ENCODE results near the gene PDIA5.
A peak's percentile ranks its signal among the peaks of the same experiment; 100 is the strongest.

The PDIA5 gene

DNA sequence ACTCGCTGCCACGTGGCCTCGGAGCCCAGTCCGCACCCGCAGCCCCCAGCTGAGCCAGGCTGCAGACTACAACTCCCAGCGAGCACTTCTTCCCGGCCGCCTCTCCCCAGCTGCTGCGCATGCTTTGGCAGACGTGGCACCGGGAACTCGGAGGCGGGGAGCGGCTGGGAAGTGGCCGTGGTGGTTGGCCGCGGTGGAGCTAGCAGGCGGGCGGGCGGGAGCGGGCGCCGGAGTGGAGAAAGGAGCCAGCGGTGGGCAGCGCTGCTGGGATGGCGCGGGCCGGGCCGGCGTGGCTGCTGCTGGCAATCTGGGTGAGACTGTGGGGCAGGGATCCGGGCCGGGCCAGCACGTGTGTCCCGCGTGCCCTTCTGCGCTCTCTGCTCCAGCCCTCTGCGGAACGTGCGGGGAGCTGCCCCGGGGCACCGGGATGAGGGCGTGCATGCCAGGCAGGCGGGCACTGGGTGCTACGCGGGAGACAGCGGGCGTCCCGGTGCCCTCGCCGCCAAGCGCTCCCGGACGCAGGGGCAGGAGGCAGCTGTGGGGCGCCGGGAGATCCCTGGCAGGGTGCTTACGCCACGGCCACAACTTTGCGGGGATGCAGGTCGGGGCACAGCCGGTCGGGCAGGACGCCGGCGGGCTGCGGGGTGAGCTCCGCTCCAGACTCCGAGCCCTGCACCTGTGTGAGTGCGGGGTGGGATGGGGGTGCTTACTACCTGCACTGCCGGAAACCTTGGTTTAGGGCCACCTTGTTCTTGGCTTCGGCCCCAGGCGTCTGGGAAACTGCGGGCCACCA, at the start of gene PDIA5:
TSS of gene PDIA5 (plus strand) at position 130 of the 793 bp plus-strand sequence. CDS start at position 270, 140 bp downstream.
- DNase-seq: peak; percentile 97

DNA sequence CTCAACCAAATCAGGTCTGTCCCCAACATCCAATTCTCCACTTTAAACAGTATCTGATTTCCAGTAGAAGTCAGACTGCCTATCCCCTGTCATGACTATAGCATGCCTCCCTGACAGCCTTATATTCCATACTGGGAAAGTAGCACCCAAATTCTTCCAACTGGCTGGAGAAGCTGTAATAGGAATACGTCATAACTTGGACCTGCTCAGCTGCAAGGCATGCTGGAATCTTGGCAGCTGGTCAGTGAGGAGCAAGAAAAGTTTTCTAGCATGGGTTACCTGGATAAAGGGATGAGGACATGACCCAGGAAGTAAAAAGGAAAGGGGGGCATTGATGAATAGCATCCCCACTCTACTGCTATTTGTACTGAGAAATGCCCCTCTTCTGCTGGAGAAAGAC, 48.1 kb upstream of the PDIA5 start:
- DNase-seq: no peak

DNA sequence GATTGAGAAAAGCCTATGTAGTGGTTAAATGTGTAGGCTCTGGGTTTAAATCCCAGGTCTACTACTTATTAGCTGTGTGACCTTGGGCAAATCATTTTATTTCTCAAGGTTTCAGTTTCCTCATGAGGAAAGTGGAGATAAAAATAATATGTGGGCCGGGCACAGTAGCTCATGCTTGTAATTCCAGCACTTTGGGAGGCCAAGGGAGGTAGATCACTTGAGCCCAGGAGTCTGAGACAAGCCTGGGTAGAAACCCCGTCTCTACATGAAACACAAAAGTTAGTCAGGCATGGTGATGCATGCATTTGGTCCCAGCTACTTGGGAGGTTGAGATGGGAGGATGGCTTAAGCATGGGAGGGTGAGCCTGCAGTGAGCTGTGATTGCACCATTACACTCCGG, 47.7 kb upstream of the PDIA5 start:
- DNase-seq: no peak

DNA sequence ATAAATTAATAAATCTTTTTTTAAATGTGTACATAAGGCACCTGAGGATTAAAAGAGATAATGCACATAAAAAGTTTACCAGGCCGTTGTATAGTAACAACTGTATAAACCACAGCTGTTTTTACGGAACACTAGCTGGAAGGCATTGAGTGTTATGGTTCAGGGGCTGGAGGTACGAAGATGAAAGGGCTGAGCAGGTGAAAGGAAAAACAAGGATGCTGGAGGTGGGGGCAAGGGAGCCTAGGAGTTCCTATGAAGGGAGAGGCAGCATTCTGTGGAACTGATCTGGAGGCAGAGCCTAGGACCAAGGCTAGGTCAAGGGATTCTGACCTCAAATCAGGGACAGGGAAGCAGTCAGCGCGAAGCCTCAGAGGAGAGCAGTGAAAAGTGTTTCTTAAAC, 47.2 kb upstream of the PDIA5 start:
- no peak for DNase-seq

DNA sequence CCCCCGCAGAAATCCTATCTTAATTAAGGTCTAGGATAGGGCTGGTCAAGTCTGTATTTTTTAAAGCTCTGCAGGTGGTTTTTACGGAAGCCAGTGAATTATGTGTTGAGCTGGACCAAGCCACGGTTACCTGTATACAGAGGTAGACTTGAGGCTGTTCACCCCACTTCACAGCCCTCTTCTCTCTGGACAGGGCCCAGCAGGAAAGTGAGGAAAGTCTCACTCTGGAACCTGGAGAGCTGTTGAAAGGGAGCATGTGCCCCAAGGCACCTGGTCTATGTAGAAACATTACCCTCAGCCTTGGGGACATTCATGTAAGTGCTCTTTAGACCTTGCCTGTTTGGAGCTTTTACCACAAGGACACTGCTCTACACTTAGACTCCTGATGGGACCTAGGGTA, 46.1 kb upstream of the PDIA5 start:
- DNase-seq: no peak

DNA sequence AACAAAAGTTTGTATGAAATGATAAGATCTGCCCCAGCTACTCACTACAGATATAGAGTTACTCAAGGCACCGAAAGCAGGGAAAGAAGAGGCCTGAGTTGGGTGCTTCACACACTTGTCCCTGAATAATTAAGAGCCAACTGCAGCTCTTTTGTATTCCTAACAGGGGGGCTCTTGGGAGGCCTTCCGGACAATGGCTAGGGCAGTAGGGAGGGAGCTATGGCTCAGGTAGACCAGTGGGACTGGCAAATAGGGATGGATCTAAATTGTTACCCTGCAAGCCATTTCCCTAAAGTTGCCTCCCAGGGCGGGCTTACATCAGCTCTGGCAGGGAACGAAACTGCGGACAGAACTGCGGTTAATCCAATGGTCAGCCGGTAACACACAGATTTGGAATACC, 45.4 kb upstream of the PDIA5 start:
- DNase-seq: no peak

DNA sequence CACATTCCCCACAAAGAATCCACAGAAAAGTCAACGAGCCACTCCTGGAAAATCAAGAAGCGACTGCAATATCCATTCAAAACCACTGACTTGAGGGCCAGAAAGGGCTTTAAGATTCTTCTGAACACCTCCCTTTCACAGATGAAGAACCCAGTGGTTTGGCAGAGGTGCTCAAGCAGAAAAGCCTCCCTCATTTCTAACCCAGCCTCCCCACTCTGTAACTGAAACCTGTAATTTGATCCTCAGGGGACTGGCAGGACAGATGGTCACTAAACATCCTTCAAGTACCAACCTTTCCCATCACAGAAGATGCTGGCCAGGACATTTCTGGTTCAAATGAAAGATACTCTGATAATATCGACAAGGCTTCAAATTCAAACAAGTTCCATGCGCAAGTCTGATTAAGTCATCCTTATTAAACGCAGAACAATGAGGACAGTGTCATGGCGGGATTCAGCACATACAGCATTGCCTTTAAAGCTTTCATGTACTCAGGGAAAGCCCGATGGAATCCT, 44.8 kb upstream of the PDIA5 start:
- no peak for DNase-seq

DNA sequence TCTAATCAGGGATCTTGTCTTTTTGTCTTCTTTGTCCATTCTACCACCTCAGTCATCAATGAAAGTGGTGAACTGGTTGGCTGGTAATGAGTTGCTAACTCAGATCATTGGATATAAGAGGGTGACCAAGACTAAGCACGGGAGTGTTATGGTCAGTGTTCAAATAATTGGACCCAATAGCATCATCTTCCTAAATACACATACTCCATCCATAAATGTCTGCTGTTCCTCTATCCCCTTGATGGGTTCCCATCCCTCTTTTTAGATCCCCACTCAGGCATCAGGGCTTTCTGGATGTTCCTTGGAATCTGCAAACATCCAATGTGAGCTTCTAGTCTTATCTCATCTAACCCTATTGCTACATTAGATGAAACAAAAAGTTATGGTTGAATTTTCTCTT, 42.8 kb upstream of the PDIA5 start:
- DNase-seq: no peak

DNA sequence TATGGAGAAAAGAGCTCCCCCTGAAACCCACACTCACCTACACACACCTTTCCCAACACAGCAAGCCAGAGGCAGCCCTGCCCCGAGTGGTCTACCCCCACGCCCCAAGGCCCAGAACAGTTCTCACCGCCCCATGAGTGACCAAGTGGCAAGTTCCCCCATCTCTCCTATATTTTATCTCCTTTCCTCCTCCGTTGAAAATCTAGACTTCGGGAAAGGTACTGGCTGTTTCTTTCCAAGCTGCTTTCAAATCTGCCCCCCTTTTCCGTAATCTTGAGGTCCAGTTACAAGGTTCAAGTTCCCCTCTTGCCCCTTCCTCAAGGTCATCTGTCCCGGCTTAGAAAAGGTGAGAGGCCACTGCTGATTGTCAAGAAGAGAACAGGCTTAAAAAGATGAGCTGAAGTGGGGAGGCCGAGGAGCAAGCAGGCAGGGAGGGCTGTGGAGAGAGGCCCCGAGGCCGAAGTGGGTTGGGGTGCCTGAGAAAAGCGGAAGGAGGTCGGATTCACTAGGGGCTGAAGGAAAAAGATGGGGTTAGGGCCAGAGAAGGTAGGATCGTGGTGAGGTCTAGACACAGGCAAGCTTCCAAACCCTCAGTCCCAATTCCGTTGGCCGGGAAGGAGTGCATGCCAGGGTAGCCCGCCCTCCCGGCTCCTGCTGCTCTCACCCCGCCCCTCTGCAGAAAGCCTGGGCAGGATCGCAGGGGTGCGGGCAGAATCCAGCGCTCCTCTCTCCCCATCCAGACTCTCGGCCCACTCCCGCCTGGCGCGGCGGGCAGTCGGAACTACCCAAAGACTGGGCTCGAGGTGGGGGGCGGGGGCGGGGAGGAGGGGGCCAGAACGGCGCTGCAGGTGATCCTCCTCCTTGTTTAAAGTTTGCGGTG, 40.9 kb upstream of the PDIA5 start:
- peak; percentile 71 for DNase-seq

DNA sequence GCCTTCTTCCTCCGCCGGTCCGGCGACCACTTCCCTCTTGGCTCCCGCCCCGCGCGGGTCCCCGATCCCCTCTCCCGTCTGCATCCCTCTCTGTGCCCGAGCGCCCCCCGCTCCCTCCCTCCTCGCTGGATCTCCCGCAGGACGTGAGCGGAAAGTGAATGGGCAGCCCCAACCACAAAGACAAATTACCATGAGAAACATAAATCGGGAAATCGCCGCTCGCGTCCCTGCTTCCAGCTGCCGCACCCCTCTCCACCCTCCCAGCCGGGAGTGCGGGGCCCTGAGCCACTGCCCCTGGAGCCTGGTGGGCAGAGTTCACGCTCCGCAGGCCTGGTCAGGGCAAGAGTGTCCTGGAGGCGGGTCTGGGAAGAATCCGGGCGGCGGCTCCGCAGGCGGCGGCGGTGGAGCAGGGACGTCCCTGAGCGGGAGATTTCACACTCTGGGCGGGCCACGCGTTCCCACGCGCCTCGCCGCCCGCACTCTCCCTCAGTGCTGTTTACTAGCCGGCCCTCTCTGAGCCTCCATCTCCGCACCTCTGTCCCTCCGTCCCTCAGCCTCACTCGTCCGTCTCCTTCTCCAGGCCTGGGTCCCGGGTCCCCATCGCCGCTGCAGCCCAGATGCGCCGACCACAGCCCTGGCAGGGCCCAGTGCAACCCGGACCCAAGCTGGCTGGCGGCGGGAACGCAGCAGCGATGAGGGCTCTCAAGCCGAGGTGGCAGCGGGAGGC, 40.1 kb upstream of the PDIA5 start:
- DNase-seq: peak; percentile 70

DNA sequence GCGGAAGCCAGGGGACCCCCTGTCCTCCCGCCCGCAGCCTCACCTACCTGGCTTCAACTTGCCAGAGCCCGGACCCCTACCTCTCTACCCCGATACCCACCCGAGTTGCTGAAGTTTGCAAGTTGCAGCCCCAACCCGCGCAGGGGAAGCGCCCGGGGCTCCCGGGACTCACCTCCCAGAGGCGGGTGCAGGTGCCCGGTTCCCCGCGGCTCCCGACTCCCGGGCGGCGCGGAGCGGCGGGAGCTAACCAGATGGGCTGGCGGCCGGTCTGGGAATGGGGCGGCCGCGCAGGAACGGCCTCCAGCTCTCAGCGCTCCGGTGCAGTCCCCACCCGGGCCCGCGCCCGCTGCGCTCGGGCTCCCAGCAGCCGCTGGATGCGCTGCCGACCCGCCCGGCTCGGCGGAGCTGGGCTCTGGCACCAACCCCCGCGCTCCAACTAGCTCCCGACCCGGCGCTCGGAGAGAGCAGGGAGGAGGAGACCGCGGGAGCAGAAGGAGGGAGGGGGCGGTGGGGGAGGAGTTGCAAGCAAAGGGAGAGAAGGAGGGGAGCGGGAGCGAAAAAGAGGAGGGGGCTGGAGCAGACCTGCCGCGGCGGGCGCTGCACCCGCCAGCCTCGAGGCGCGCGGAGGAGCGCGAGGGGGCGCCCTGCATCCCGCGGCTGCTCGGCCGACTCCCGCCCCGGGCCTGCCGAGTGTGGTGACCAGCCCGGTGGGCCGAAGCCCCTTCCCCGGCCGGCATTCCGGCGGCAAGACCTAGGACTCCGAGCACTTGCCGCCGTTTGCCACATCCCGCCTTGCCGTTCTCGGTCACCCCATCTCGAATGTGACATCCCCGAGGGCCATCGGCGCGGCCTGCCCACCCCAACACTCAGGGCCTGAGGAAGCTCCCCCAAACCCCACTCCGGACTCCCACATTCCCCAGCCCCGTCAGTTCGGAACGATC, 39.3 kb upstream of the PDIA5 start, which contains the start of gene SEMA5B:
TSS of gene SEMA5B (minus strand) at position 472 of the 941 bp plus-strand sequence. CDS start 66,500 bp downstream, outside the sequence.
- peak; percentile 79 for DNase-seq

DNA sequence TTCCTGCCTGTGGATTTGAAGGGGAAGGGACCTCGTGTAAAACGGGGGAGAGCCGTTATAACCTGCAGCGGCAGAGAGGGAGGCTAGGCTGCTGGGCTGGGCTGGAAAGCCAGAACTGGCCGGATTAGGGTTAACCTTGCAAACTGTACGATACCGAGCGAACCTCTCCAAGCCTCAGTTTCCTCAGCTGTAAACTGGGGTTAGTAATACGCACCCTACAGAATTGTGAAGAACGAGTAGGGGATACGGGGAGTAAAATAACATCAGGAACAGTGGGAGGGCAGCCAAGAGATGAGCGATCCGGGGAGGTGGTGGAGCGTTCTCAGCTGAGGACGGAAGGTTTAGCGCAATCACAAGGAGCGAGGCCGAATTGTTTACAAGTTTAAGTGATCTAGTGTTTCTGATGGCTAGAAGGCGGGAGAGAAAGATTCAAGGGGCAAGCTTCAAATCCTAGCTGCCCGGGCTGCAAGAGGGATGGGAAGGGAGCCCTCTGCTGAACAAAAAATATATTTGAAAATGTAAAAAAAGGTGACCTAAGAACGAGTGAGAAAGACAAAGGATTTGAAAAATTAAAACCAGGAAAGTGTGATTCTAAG, 38.5 kb upstream of the PDIA5 start:
- DNase-seq: no peak

DNA sequence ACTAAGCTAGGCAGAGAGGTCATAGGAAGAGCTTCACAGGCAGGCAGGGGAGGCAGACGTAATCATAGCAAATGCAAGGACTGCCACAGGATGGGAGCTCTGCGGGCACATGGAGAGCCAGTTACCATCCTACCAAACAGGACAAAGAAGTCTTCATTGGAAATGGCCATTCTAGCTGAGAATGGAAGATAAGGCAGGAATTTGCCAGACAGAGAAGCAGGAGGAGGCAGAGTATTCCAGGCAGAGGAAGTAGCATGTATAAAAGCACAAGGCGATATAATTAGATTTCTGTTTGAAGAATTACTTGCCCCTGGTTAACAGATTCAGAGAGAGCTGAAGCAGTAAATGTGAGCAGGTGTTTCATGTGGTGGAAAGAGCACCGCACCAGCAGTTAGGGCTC, 35.8 kb upstream of the PDIA5 start:
- no peak for DNase-seq

DNA sequence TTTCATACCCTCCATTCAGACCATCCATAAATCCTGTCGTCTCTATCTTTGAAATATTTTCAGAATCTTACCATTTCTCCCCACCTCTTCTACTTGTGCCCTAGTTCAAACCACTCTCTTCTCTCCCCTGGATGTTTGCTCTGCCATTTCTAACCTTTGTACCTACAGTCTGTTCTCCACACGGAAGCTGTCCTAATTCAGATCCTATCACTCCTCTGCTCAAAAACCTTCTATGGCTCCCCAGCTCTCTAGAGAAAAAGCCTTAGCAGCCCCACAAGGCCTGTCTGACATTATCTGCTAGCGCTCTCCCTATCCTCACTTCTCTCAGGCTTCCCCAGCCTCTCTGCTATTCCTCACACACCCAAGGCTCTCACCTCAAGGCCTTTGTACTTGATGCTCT, 34.8 kb upstream of the PDIA5 start:
- DNase-seq: no peak

DNA sequence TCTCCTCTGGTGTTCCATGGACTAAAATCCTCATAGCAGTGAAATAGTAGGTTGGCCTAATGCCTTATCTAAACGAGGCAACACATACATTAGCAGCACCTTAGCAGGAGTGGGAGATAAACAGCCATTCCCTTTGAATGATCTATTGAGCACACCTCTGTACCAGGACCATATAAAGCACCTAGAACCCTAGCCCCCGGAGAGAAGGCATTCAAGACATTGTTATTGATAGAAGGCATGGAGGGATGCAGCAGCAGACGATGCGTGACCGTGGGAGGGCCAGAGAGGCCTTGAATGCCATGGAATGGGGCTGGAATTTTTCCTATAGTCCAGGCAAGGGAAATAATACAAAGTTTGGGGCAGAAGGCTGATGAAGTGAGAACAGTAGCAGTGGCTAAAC, 32.7 kb upstream of the PDIA5 start:
- DNase-seq: no peak

DNA sequence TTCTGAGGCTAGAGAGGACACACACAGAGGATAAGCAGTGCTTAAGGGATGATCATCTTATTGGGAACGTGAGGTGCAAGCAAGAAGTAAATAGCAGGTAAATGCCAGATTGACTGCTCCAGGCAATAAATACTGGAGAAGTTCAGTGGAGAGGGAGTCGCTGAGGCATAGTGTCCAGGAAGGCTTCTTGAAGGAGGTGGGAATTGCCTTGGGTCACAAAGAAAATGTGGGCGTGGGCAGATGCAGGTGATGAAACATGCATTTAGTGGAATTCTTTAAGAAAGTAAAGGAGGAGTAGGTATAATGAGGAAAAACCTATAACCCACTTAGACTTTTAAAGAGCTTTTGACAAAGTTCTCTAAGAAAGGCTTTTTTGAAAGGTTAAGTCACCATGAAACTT, 31.8 kb upstream of the PDIA5 start:
- DNase-seq: no peak

DNA sequence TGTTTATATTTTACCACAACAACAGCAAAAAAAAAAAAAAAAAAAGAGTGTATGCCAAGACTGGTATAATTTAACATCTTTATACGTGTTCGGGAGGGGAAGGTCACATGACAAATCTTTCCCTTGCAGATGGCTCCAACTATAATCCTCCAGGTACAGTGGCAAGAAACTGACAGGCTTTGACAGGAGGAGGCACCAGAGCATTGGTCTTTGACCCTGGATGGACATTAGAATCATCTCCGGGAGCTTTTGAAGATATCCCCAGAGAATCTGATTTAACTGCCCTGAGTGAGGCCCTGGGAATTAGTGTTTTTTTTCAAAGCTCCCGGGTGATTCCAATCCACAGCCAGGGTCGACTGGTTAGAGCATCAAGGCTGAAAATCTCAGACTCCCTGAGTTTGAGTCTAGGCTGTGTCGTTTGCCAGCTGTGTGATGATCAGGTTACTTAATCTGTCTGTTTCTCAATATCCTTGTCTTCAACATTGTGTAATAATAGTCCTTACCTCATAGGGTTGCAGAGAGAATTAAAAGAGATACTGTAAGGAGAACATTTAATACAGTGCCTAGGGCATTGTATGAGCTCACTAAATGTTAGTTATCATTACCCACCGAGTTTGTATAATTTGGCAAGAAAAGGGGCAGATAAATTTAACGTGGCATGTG, 30.3 kb upstream of the PDIA5 start:
- DNase-seq: no peak

DNA sequence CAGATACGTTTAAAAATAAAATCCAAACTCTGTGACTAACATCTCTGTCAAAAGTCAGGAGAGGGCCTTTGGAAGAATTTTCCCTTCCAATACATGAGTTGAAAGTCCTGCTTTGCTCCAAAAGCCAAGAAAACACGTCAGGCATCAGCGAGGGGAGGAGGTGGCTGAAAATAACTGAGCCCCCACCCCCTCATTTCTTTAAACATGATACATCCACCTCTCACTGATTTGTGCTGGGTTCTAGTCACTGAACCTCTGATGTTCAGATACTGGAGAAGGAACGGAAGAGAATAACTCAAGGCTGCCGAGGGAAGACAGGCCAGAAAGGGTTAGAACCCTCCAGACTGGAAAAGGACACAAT, 29.8 kb upstream of the PDIA5 start:
- no peak for DNase-seq

DNA sequence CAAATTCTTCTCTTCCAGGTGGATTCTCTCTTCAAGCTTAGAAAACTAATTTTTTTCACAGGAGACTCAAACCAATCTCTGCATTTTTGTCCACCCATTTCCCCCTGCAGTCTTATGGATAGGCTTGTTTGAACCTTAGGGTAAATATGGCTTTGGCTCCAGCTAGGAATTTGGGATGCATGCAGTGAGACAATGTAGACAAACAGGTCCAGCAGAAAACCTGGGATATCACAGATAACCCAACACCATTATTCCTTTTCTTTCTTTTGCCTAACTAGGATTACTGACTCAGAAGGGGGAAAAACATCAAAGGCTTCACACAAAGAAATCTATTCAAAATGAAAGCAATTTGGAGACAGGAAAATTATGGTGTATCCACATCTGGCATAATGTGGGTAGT, 28.1 kb upstream of the PDIA5 start:
- no peak for DNase-seq

DNA sequence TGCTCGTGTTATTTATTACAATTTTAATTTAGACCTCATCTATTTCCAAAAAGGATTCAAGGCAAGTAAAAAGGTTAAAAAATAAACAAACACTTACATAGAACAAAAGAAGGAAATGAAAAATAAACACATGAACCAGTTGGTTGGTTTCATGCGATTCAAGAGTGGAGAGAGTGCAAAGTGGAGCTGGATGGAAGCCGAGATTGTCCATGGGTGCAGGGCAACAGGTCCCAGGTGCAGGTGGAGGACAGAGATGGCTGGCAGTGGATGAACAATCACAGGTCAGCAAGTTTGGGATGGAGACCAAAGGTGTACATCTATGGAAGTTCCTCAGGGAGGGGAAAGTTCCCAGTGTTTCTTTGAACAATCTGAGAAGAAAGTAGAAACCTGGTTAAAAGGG, 27.6 kb upstream of the PDIA5 start:
- no peak for DNase-seq

DNA sequence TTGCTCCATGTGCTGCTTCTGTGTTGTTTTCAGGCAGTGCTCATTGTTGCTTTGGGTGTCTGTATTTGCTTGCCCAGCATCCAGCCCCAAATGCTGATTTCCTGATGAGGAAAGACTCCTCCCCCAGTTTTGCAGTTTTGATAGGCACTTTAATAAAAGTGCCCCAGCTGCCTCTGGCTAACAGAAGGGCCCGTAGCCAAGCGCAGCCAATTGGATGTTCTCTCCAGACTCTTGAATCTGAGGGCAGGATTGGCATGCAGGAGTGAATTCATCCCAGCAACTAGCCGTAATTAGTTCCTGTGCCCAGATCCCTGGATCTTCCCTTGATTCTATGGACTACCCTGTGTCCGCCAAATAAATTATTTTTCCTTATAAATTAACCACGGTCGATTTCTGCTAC, 24.4 kb upstream of the PDIA5 start:
- no peak for DNase-seq

All from islet precursor cell (in vitro differentiated cells).